T-cell (primary cell): ENCODE measurements around the gene PDHX. TPM values are rescaled to one million over a fixed set of nuclear protein-coding genes. Genes with fewer than 3 reads are reported as not detected.

Experiments
- ATAC-seq, 4 experiments: fragments of 200-7000 bp in 3 of 4; fragments of 150-1000 bp in 1 of 4; cut with Tn5 transposase; replicated peaks in 1 of 4; 1 replicate in 3 of 4; 2 replicates in 1 of 4; pipeline ENCODE4 v1.10.0; 2021; ENCODE audit warnings: moderate library complexity in 3 of 4, mild to moderate bottlenecking in 2 of 4, moderate number of reproducible peaks in 1 of 4
- CTCF ChIA-PET, 2 donors: fragments of 300-600 bp; sonication (Branson Sonifier 250); formaldehyde crosslinking; loops; one replicate each; lab custom pipeline; 2022; ENCODE audit warnings: antibody characterized with exemption in 2 of 2; lab: Charles Lee
- POLR2A ChIA-PET, 2 donors: fragments of 300-600 bp; sonication (Branson Sonifier 250); formaldehyde crosslinking; loops; one replicate each; lab custom pipeline; 2022; ENCODE audit warnings: antibody characterized with exemption in 2 of 2; lab: Charles Lee
- DNase-seq, 35 experiments: peaks; one replicate each; pipeline versions ENCODE4 v3.0.0 to v3.0.0-alpha.2; 2013 to 2023
- H3K27ac ChIP-seq: one replicate; pipeline ENCODE4 v1.5.1; 2013; ENCODE audit warnings: low read length
- H3K27me3 ChIP-seq, 2 experiments: replicated peaks in 1 of 2; 1 replicate in 1 of 2; 2 replicates in 1 of 2; pipeline versions ENCODE4 v1.6.1 to v1.7.0; 2013; ENCODE audit warnings: low read length in 1 of 2, mixed read lengths in 1 of 2; ENCODE audit not compliant: control insufficient read depth in 2 of 2, insufficient read depth in 2 of 2; ENCODE audit errors: extremely low read depth in 1 of 2
- H3K36me3 ChIP-seq, 2 donors: 1 replicate in 1 of 2; 2 replicates in 1 of 2; pipeline versions ENCODE4 v1.6.1 to v1.7.0; 2013; ENCODE audit warnings: low read length in 1 of 2; ENCODE audit not compliant: control insufficient read depth in 2 of 2, insufficient read depth in 1 of 2; ENCODE audit errors: extremely low read depth in 1 of 2
- H3K4me1 ChIP-seq, 2 experiments: 1 replicate in 1 of 2; 2 replicates in 1 of 2; pipeline versions ENCODE4 v1.6.1 to v1.7.0; 2013; ENCODE audit warnings: low read length in 2 of 2, mixed read lengths in 1 of 2; ENCODE audit not compliant: insufficient read depth in 2 of 2, control insufficient read depth in 1 of 2; ENCODE audit errors: extremely low read depth in 1 of 2
- H3K4me3 ChIP-seq, 2 donors: 1 replicate in 1 of 2; 2 replicates in 1 of 2; pipeline versions ENCODE4 v1.5.1 to v1.7.0; 2013; ENCODE audit warnings: mild to moderate bottlenecking in 2 of 2, low read length in 1 of 2, moderate library complexity in 1 of 2; ENCODE audit not compliant: control insufficient read depth in 1 of 2; ENCODE audit errors: extremely low read depth in 1 of 2
- H3K9me3 ChIP-seq: 2 replicates; pipeline ENCODE4 v1.7.0; 2013
- H3K27ac Mint-ChIP-seq, 2 donors: one replicate each; pipeline ENCODE4 v1.8.0; 2020 to 2021; ENCODE audit warnings: mild to moderate bottlenecking in 2 of 2, mixed read lengths in 2 of 2
- H3K27me3 Mint-ChIP-seq, 2 donors: one replicate each; pipeline ENCODE4 v1.8.0; 2021 to 2022; ENCODE audit warnings: mixed read lengths in 2 of 2
- H3K36me3 Mint-ChIP-seq: one replicate; pipeline ENCODE4 v1.8.0; 2021; ENCODE audit warnings: mixed read lengths
- H3K4me1 Mint-ChIP-seq, 3 donors: one replicate each; pipeline ENCODE4 v1.8.0; 2020 to 2022; ENCODE audit warnings: mixed read lengths in 3 of 3, mild to moderate bottlenecking in 1 of 3
- H3K4me3 Mint-ChIP-seq, 3 donors: one replicate each; pipeline ENCODE4 v1.8.0; 2020 to 2022; ENCODE audit warnings: mild to moderate bottlenecking in 3 of 3, mixed read lengths in 3 of 3, moderate library complexity in 3 of 3
- H3K9me3 Mint-ChIP-seq, 3 donors: one replicate each; pipeline ENCODE4 v1.8.0; 2020 to 2022; ENCODE audit warnings: mixed read lengths in 3 of 3
- WGBS: methylation state at CpG from one replicate; pipeline ENCODE4 v1.1.5; 2013; ENCODE audit warnings: missing lambda C conversion rate; ENCODE audit not compliant: insufficient coverage; 5-methylcytosine and 5-hydroxymethylcytosine counted together
- total RNA-seq, 35 experiments: library from RNA in 6 of 35; stranded (reverse) in 6 of 35; fragments of 120-200 nt in 1 of 35; gene quantifications; one replicate each; pipeline versions ENCODE4 v1.2.1 to v1.2.4 and lab custom pipeline; 2013 to 2026

Gene PDHX
- total RNA-seq, 5 donors from 2014 or later (not counting 1 experiment from before 2014, with no cell fraction given) = 21.7 to 36.4 (median 26.1) TPM

- Histone ChIP-seq H3K4me1 (no peaks in the 10 kb centered on the region), H3K4me3 (no peak overlapping the region), H3K36me3 (peaks cover 0 to 3% of the 10 kb centered on the region in 2 donors), H3K27ac (no peak overlapping the region), H3K27me3 (no peaks in the 10 kb centered on the region), H3K9me3 (no peaks in the 10 kb centered on the region)
- ATAC-seq (no peak), DNase-seq (no peak)
- ChIA-PET CTCF (interaction anchor here in 1 of 2 donors (0.5 kb wide), 1 partner anchor 549 kb away, joined by 3 read pairs; no protein-coding TSS in a partner anchor), POLR2A (interaction anchor here in 1 of 2 donors (0.6 kb wide), 1 partner anchor 484 kb away, joined by 3 read pairs; no protein-coding TSS in a partner anchor)
- WGBS = 100% methylated on average over 2 of the region's 5 CpGs
- Mint-ChIP-seq H3K27ac (no peak overlapping the region), H3K27me3 (no peaks in the 10 kb centered on the region), H3K4me3 (no peak overlapping the region), H3K9me3 (no peaks in the 10 kb centered on the region), H3K4me1 (peaks cover 1 to 7% (median 3%) of the 10 kb centered on the region in 3 donors), H3K36me3 (peaks cover 44% of the 10 kb centered on the region)
Measured at GRCh38 chr11:34957206-34957605, 40.8 kb downstream of the PDHX start.

GRCh38 chr11:34957606-34958005 lies 41.2 kb downstream of the PDHX start:
- DNase-seq (no peak), ATAC-seq (no peak)
- no peak overlapping the region for H3K4me3 ChIP-seq
- Mint-ChIP-seq H3K36me3 (peaks cover 44% of the 10 kb centered on the region), H3K4me3 (no peak overlapping the region), H3K27ac (no peak overlapping the region), H3K4me1 (peaks cover 1 to 7% (median 3%) of the 10 kb centered on the region in 3 donors), H3K27me3 (no peaks in the 10 kb centered on the region), H3K9me3 (no peaks in the 10 kb centered on the region)
- no peak overlapping the region for H3K27ac ChIP-seq
- H3K27me3 ChIP-seq = no peaks in the 10 kb centered on the region
- H3K9me3 ChIP-seq = no peaks in the 10 kb centered on the region
- H3K36me3 ChIP-seq = peaks cover 0 to 3% of the 10 kb centered on the region in 2 donors
- POLR2A ChIA-PET = no interaction called here
- CTCF ChIA-PET = no interaction called here
- WGBS = no CpG with 5 or more reads among the region's 3 CpGs
- H3K4me1 ChIP-seq = no peaks in the 10 kb centered on the region

GRCh38 chr11:34959770-34960169 lies 43.4 kb downstream of the PDHX start:
- Mint-ChIP-seq H3K9me3 (no peaks in the 10 kb centered on the region), H3K27me3 (no peaks in the 10 kb centered on the region), H3K4me1 (peaks cover 0 to 2% (median 0%) of the 10 kb centered on the region in 3 donors), H3K27ac (no peak overlapping the region), H3K4me3 (no peak overlapping the region), H3K36me3 (peaks cover 33% of the 10 kb centered on the region)
- no CpG with 5 or more reads among the region's 1 CpG for WGBS
- Histone ChIP-seq H3K9me3 (no peaks in the 10 kb centered on the region), H3K27me3 (no peaks in the 10 kb centered on the region), H3K4me1 (no peaks in the 10 kb centered on the region), H3K4me3 (no peak overlapping the region), H3K36me3 (peaks cover 0 to 8% of the 10 kb centered on the region in 2 donors), H3K27ac (no peak overlapping the region)
- ChIA-PET CTCF (no interaction called here), POLR2A (interaction anchor here in 1 of 2 donors (0.6 to 0.8 kb wide), 2 partner anchors 23 to 312 kb away, joined by 3 to 4 read pairs; no protein-coding TSS in a partner anchor)
- no peak for DNase-seq
- ATAC-seq = no peak

GRCh38 chr11:34960277-34960676 lies 43.9 kb downstream of the PDHX start:
- ChIA-PET POLR2A (interaction anchor here (0.6 to 0.8 kb wide), 3 partner anchors 22 to 311 kb away, joined by 3 to 4 read pairs (median 3); no protein-coding TSS in a partner anchor), CTCF (interaction anchor here in 1 of 2 donors (0.6 kb wide), 1 partner anchor 21 kb away, joined by 3 read pairs; no protein-coding TSS in a partner anchor)
- Histone ChIP-seq H3K27ac (no peak overlapping the region), H3K9me3 (no peaks in the 10 kb centered on the region), H3K4me1 (no peaks in the 10 kb centered on the region), H3K4me3 (no peak overlapping the region), H3K27me3 (no peaks in the 10 kb centered on the region), H3K36me3 (peaks cover 0 to 8% of the 10 kb centered on the region in 2 donors)
- Mint-ChIP-seq H3K4me3 (no peak overlapping the region), H3K27me3 (no peaks in the 10 kb centered on the region), H3K9me3 (no peaks in the 10 kb centered on the region), H3K36me3 (peaks cover 34% of the 10 kb centered on the region), H3K27ac (no peak overlapping the region), H3K4me1 (no peaks in the 10 kb centered on the region)
- ATAC-seq (no peak), DNase-seq (no peak)
- no CpG with 5 or more reads among the region's 4 CpGs for WGBS

- no peaks in the 10 kb centered on the region for H3K4me1 Mint-ChIP-seq
- no peaks in the 10 kb centered on the region for H3K9me3 Mint-ChIP-seq
- H3K36me3 ChIP-seq = peaks cover 6 to 14% of the 10 kb centered on the region in 2 donors
- no peak overlapping the region for H3K27ac ChIP-seq
- POLR2A ChIA-PET = interaction anchor here in 1 of 2 donors (0.6 kb wide), 1 partner anchor 364 kb away, joined by 3 read pairs; no protein-coding TSS in a partner anchor
- CTCF ChIA-PET = no interaction called here
- no peaks in the 10 kb centered on the region for H3K27me3 ChIP-seq
- no peak overlapping the region for H3K27ac Mint-ChIP-seq
- no peak overlapping the region for H3K4me3 ChIP-seq
- ATAC-seq (no peak), DNase-seq (no peak)
- no peak overlapping the region for H3K4me3 Mint-ChIP-seq
- H3K36me3 Mint-ChIP-seq = peaks cover 45% of the 10 kb centered on the region
- H3K9me3 ChIP-seq = no peaks in the 10 kb centered on the region
- H3K4me1 ChIP-seq = no peaks in the 10 kb centered on the region
- H3K27me3 Mint-ChIP-seq = no peaks in the 10 kb centered on the region
Measured at GRCh38 chr11:34962034-34962433, 45.6 kb downstream of the PDHX start.

- Mint-ChIP-seq H3K36me3 (peaks cover 52% of the 10 kb centered on the region), H3K4me1 (no peaks in the 10 kb centered on the region), H3K9me3 (no peaks in the 10 kb centered on the region), H3K4me3 (no peak overlapping the region), H3K27ac (no peak overlapping the region), H3K27me3 (no peaks in the 10 kb centered on the region)
- Histone ChIP-seq H3K4me3 (no peak overlapping the region), H3K27ac (no peak overlapping the region), H3K4me1 (no peaks in the 10 kb centered on the region), H3K36me3 (peaks cover 6 to 14% of the 10 kb centered on the region in 2 donors), H3K9me3 (no peaks in the 10 kb centered on the region), H3K27me3 (no peaks in the 10 kb centered on the region)
- WGBS = 93% methylated on average over 2 of the region's 5 CpGs
- ChIA-PET POLR2A (interaction anchor here in 1 of 2 donors (0.7 kb wide), 1 partner anchor 324 kb away, joined by 3 read pairs; no protein-coding TSS in a partner anchor), CTCF (interaction anchor here in 1 of 2 donors (0.6 to 0.7 kb wide), 2 partner anchors 9 to 25 kb away, joined by 3 to 4 read pairs; no protein-coding TSS in a partner anchor)
- no peak for DNase-seq
- no peak for ATAC-seq
Measured at GRCh38 chr11:34963351-34963750, 46.9 kb downstream of the PDHX start.
